Frontal cortex (tissue), 1 donor: ENCODE results near the gene FARSB. TPM values are rescaled to one million over a fixed set of nuclear protein-coding genes. Genes with fewer than 3 reads are reported as not detected.

Experiments
- total RNA-seq: library from RNA; depleted of rRNA; stranded (reverse); fragments of >200 nt; gene quantifications from one replicate; pipeline ENCODE4 v1.2.3, GENCODE V29; 2014

FARSB gene
- total RNA-seq, 1 donor from 2014 or later, result 35.5 TPM

Other genes with a start within 250 kb of the FARSB start
- gene SGPP2, start 231.5 kb downstream of the FARSB start, total RNA-seq, result 0.82 TPM
- not detected for gene MOGAT1, start 15.6 kb upstream of the FARSB start, total RNA-seq
- 250 TPM for gene ACSL3, start 204.9 kb upstream of the FARSB start, total RNA-seq